GM23338 (cell line): Measurements from ENCODE around the gene NUDT16L1. TPM values are rescaled to one million over a fixed set of nuclear protein-coding genes. Genes with fewer than 3 reads are reported as not detected.

ENCODE experiments used
- CREB1 ChIP-seq: fragments of 250-450 bp; sonication (Bioruptor Pico); IDR thresholded peaks from 2 replicates; pipeline ENCODE4 v1.5.0; 2020; ENCODE audit warnings: low read depth, mild to moderate bottlenecking, moderate library complexity
- CTCF ChIP-seq, 2 experiments: fragments of 200-600 bp in 1 of 2; sonication (generic) in 1 of 2; conservative IDR thresholded peaks; 2 replicates each; pipeline versions ENCODE4 v1.5.1 to v1.6.1; 2016 to 2017; ENCODE audit warnings: antibody characterized with exemption in 2 of 2, low read depth in 2 of 2, mild to moderate bottlenecking in 2 of 2, moderate library complexity in 1 of 2
- JUNB ChIP-seq: IDR thresholded peaks from one replicate; pipeline ENCODE4 v1.6.1; 2016; ENCODE audit warnings: antibody characterized with exemption; ENCODE audit not compliant: unreplicated experiment
- NANOG ChIP-seq: IDR thresholded peaks from 2 replicates; pipeline ENCODE4 v1.6.1; 2016; ENCODE audit warnings: antibody characterized with exemption, borderline replicate concordance
- REST ChIP-seq: IDR thresholded peaks from one replicate; pipeline ENCODE4 v1.6.1; 2018; ENCODE audit warnings: antibody characterized with exemption; ENCODE audit not compliant: unreplicated experiment
- ZNF462 ChIP-seq: fragments of 250-450 bp; sonication (Bioruptor Pico); IDR thresholded peaks from 2 replicates; pipeline ENCODE4 v1.5.0; 2020; ENCODE audit warnings: mild to moderate bottlenecking, moderate library complexity
- polyA plus RNA-seq: library from polyadenylated mRNA; unstranded; fragments of >200 nt; fragmentation: Nextera tagmentation; extraction: Ambion mirVana; gene quantifications from 2 replicates; pipeline ENCODE4 v1.2.1, GENCODE V29; 2016
- total RNA-seq: library from RNA; depleted of rRNA; stranded (reverse); fragments of >200 nt; shearing (Covaris generic); gene quantifications from 2 replicates; pipeline ENCODE4 v1.2.3, GENCODE V29; 2014

The NUDT16L1 gene
- total and polyA plus RNA-seq, 2 experiments from 2014 or later: 37.1 to 80.4 TPM

GRCh38 chr16:4694642-4695451, 1.5 kb downstream of the NUDT16L1 start (continued):
- TF ChIP-seq ZNF462 (CRISPR knock-in tag) (no peak), JUNB (no peak), REST (no peak), CREB1 (CRISPR knock-in tag) (no peak), NANOG (no peak), CTCF (conservative IDR thresholded peaks at IDR 0.05; ENCODE audit: low read depth in 2 of 2) (peak; percentile 18 to 41; a peak in 3 of 4 replicates)
